Measurements from ENCODE around the gene PTGES2.

Gene PTGES2

DNA sequence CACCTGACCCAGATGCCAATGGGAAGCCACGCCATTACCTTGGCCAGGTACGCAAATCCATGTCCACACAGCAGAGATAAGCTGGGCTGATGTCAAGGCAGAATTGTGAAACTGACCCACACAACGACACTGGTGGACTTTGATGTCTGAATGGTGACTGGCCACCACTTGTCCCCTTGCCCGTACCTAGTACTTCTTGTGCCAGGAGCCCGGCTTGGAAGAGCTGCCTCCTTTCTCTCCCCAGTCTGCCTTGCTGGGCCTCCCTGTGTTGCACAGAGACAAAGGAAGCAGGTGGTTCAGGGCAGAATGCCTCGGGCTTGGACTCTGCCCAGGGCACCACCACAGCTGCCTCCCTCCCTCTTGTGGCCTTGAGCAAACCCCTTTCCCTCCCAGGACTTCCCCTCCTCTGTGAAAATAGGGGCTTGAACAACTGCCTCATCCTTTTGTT lies 23.3 kb downstream of the PTGES2 start:
- Histone ChIP-seq H3K4me3 (ENCODE audit: low read length) (no peak overlapping the region), H3K9ac (ENCODE audit: low read length) (no peak overlapping the region), H3K27me3 (replicated peaks; ENCODE audit: control insufficient read depth, insufficient read depth, low read length) (no peaks in the 10 kb centered on the region), H3K9me3 (ENCODE audit: control insufficient read depth, low read length) (no peaks in the 10 kb centered on the region), H3K36me3 (ENCODE audit: control insufficient read depth, insufficient read depth, low read length, severe bottlenecking) (peaks cover 81% of the 10 kb centered on the region), H3K4me1 (ENCODE audit: control insufficient read depth, insufficient read depth, low read length) (peaks cover 28% of the 10 kb centered on the region)
- DNase-seq (ENCODE audit: low read depth) = peak; percentile 44

DNA sequence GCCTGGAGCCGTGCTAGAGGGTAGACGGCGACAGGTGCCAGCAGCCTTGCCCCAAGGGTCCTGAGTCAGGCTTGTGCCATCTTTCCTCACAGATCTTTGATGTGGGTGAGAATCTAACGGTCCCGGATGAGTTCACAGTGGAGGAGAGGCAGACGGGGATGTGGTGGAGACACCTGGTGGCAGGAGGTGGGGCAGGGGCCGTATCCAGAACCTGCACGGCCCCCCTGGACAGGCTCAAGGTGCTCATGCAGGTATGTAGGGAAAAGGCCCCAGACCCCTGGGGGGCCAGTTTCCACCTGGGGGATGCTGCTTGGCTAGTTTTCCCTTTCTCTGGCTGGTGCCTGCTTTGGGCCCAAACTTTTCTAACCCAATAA lies 24.0 kb downstream of the PTGES2 start:
- Histone ChIP-seq H3K9ac (ENCODE audit: low read length) (no peak overlapping the region), H3K9me3 (ENCODE audit: control insufficient read depth, low read length) (no peaks in the 10 kb centered on the region), H3K4me1 (ENCODE audit: control insufficient read depth, insufficient read depth, low read length) (peaks cover 31% of the 10 kb centered on the region), H3K4me3 (ENCODE audit: low read length) (no peak overlapping the region), H3K36me3 (ENCODE audit: control insufficient read depth, insufficient read depth, low read length, severe bottlenecking) (peaks cover 75% of the 10 kb centered on the region), H3K27me3 (replicated peaks; ENCODE audit: control insufficient read depth, insufficient read depth, low read length) (no peaks in the 10 kb centered on the region)
- DNase-seq (ENCODE audit: low read depth) = no peak

DNA sequence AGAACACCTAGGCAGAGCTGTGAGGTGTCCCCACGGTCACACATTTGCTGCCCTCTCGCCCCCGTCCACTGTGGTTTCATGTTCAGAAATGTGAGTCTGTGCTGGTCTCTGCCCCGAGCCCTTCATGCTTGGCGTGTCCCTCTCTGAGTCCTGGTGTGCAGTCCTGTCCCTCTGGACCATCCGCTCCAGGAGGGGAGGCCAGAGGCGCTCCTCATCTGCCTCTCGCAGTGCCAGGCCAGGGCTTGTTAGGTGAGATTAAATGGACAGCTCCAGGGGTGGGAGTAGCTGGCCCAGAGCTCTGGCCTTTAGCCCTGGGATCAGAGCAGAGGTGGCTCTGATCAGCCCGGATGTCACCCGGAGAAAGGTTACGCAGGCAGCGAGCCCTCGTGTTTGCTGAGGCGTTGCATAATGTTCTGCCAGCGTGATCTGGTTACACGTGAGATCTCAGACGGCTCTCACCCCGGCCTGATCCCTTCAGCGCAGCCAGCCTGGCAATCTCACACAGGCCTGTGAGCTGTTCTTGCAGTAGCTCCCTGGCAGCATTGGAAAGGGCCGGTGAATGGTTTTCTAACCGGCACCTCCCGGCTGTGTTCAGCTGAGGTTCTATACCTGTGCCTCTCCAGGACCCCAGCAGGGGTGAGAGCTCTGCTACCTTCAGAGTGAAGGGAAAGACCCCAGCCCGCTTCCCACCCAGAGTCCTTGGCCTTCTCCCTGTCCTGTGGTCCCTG lies 24.5 kb downstream of the PTGES2 start:
- Histone ChIP-seq H3K9ac (ENCODE audit: low read length) (no peak overlapping the region), H3K36me3 (ENCODE audit: control insufficient read depth, insufficient read depth, low read length, severe bottlenecking) (peaks cover 69% of the 10 kb centered on the region)
- DNase-seq (ENCODE audit: low read depth) = no peak

DNA sequence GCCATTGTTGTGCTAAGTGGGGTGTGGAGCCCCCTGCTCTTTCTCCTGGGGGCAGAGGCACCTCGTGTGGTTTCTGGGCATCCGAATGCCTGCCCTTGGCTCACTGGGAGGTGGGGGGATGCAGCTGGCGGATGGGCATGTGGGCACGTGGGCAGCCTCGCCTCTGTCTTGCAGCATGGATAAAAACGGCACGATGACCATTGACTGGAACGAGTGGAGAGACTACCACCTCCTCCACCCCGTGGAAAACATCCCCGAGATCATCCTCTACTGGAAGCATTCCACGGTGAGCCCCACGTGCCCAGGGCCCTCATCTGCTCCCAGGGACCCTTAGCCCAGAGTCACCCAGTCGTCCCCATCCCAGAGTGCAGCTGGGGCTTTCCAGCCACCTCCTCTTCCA lies 25.3 kb downstream of the PTGES2 start:
- peaks cover 41% of the 10 kb centered on the region for H3K4me1 ChIP-seq (ENCODE audit: control insufficient read depth, insufficient read depth, low read length)
- no peak overlapping the region for H3K4me3 ChIP-seq (ENCODE audit: low read length)
- H3K9me3 ChIP-seq (ENCODE audit: control insufficient read depth, low read length) = no peaks in the 10 kb centered on the region
- no peak for DNase-seq (ENCODE audit: low read depth)
- H3K36me3 ChIP-seq (ENCODE audit: control insufficient read depth, insufficient read depth, low read length, severe bottlenecking) = peaks cover 61% of the 10 kb centered on the region
- no peak overlapping the region for H3K9ac ChIP-seq (ENCODE audit: low read length)
- H3K27me3 ChIP-seq (replicated peaks; ENCODE audit: control insufficient read depth, insufficient read depth, low read length) = no peaks in the 10 kb centered on the region

More for the DNA sequence above, 24.5 kb downstream of the PTGES2 start:
- Histone ChIP-seq H3K4me3 (ENCODE audit: low read length) (no peak overlapping the region), H3K9me3 (ENCODE audit: control insufficient read depth, low read length) (no peaks in the 10 kb centered on the region), H3K27me3 (replicated peaks; ENCODE audit: control insufficient read depth, insufficient read depth, low read length) (no peaks in the 10 kb centered on the region), H3K4me1 (ENCODE audit: control insufficient read depth, insufficient read depth, low read length) (peaks cover 32% of the 10 kb centered on the region)

DNA sequence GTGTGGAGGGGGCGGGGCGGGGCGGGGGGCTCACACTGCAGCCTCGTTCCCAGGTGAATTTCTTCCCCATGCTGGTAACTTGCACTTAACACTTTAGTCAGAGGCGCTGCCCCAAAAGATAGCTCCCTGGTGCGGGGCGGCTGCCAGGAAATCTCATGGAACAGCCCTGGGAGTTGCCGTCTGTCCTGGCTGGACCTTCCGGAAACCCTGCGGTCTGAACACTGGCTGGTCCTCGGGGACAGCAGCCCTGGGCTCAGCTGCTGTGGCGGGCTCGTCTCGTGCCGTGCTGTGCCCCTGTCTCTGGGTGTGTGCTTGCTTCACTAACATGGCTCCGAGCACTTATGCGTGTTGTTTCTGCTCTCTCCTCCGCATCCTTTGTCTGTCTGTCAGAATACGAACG lies 25.8 kb downstream of the PTGES2 start:
- Histone ChIP-seq H3K36me3 (ENCODE audit: control insufficient read depth, insufficient read depth, low read length, severe bottlenecking) (peaks cover 56% of the 10 kb centered on the region), H3K27me3 (replicated peaks; ENCODE audit: control insufficient read depth, insufficient read depth, low read length) (no peaks in the 10 kb centered on the region)
- no peak for DNase-seq (ENCODE audit: low read depth)

DNA sequence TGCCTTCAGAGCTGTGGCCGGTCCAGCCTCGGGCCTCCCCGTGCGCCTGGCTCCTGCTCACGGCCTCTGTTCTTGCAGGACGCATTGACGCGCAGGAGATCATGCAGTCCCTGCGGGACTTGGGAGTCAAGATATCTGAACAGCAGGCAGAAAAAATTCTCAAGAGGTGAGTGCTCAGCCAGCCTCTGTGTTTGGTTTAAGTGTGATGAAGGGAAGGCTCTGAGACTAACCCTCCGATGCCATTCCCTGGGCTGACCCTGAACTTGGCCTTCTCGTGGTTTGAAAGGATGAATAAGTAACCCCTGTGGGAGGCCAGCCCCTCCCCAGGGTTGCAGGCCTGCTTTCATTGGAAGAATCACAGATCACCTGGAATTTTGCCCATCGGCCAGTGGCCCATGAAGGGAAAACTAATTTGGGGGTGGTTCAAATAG lies 26.3 kb downstream of the PTGES2 start:
- H3K9ac ChIP-seq (ENCODE audit: low read length) = no peak overlapping the region
- peak overlapping the region; percentile 88 for H3K4me3 ChIP-seq (ENCODE audit: low read length)
- H3K4me1 ChIP-seq (ENCODE audit: control insufficient read depth, insufficient read depth, low read length) = peaks cover 42% of the 10 kb centered on the region
- H3K36me3 ChIP-seq (ENCODE audit: control insufficient read depth, insufficient read depth, low read length, severe bottlenecking) = peaks cover 52% of the 10 kb centered on the region
- H3K9me3 ChIP-seq (ENCODE audit: control insufficient read depth, low read length) = no peaks in the 10 kb centered on the region
- H3K27me3 ChIP-seq (replicated peaks; ENCODE audit: control insufficient read depth, insufficient read depth, low read length) = no peaks in the 10 kb centered on the region
- DNase-seq (ENCODE audit: low read depth) = no peak

More for the DNA sequence above, 25.8 kb downstream of the PTGES2 start:
- no peak overlapping the region for H3K4me3 ChIP-seq (ENCODE audit: low read length)
- peaks cover 42% of the 10 kb centered on the region for H3K4me1 ChIP-seq (ENCODE audit: control insufficient read depth, insufficient read depth, low read length)
- no peaks in the 10 kb centered on the region for H3K9me3 ChIP-seq (ENCODE audit: control insufficient read depth, low read length)
- no peak overlapping the region for H3K9ac ChIP-seq (ENCODE audit: low read length)

DNA sequence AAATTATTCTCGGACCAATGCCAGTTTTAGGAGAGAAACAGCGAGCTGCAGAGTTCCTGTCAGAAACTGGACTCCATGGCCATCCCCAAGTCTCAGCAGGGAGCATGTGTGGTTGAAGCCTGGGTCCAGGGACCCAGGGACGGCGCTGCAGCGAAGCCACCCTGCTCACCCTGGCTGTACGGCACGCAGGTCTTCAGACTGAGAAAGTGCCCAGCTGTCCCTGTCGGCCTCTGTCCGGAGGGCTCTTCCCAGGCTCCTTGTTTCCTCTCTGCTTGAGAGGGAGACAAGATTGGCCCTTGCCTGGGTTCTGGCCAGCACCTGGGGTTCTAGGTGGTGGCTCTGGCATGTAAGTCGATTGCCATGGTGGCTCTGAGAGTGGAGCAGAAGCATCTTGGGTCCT lies 26.9 kb downstream of the PTGES2 start:
- Histone ChIP-seq H3K4me1 (ENCODE audit: control insufficient read depth, insufficient read depth, low read length) (peaks cover 42% of the 10 kb centered on the region), H3K27me3 (replicated peaks; ENCODE audit: control insufficient read depth, insufficient read depth, low read length) (no peaks in the 10 kb centered on the region), H3K36me3 (ENCODE audit: control insufficient read depth, insufficient read depth, low read length, severe bottlenecking) (peaks cover 45% of the 10 kb centered on the region), H3K4me3 (ENCODE audit: low read length) (peak overlapping the region; percentile 88), H3K9me3 (ENCODE audit: control insufficient read depth, low read length) (no peaks in the 10 kb centered on the region), H3K9ac (ENCODE audit: low read length) (peak overlapping the region; percentile 92)
- no peak for DNase-seq (ENCODE audit: low read depth)

DNA sequence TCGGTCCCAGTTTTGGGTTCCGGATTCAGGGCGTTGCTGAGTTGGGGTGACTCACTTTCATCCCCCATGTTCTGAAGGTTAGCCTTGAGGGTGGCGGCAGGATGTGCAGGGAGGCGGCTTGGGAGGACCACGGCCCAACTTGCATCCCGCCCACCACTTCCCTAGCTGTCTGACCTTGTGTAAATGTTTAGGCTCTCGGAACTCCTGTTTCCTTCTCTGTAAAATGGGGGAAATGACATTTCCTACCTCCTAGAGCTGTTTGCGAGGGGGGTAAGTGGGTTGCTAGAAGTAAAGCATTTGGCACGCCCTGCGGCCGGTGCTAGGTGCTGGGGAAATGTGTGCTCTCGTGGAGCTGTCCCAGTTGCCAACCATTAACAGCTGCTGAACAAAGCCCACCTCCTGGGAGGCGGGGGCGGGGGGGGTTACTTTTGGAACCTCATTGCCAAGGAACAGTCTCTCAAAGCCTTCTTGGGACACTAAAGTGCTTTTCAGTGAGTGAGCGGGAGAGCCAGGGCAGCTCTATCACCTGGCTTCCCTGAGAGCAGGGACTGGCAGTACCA lies 27.5 kb downstream of the PTGES2 start:
- peaks cover 41% of the 10 kb centered on the region for H3K36me3 ChIP-seq (ENCODE audit: control insufficient read depth, insufficient read depth, low read length, severe bottlenecking)
- H3K4me1 ChIP-seq (ENCODE audit: control insufficient read depth, insufficient read depth, low read length) = peaks cover 45% of the 10 kb centered on the region
- DNase-seq (ENCODE audit: low read depth) = no peak
- no peaks in the 10 kb centered on the region for H3K27me3 ChIP-seq (replicated peaks; ENCODE audit: control insufficient read depth, insufficient read depth, low read length)
- peak overlapping the region; percentile 92 for H3K9ac ChIP-seq (ENCODE audit: low read length)
- H3K4me3 ChIP-seq (ENCODE audit: low read length) = peak overlapping the region; percentile 88
- H3K9me3 ChIP-seq (ENCODE audit: control insufficient read depth, low read length) = no peaks in the 10 kb centered on the region

DNA sequence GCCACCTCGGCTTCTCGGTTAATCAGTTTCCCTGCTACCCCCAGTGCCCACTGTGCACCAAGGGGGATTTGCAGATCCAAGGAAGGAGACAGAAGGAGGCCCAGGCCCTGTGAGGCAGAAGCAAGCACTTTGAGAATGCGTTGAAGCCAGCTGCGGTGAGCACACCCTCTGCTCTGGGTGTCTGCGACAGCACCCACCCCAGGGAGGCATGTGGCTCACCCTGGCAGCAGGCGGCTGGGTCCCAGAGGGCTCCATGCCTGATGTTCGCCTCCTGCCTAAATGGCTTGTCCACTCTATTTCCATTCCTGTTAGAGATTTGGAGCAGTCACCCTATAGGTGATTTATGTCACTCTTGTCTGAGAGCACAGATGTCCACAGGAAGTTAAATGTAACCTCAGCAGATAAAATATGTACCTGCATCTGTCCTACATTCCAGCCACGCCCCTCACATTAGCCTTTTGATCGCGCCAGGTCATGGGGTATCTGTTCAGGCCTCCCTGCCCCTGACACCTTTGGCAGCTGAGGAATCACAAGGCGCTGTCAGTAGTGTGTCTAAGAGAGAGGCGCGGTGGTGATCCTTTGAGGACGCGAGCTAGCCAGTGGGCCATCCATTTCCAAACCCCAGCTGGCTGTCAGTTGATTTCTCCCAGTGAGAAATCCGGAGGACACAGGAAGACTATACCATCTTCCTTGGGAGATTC lies 28.1 kb downstream of the PTGES2 start:
- DNase-seq (ENCODE audit: low read depth) = peak; percentile 56
- peaks cover 39% of the 10 kb centered on the region for H3K36me3 ChIP-seq (ENCODE audit: control insufficient read depth, insufficient read depth, low read length, severe bottlenecking)
- H3K9me3 ChIP-seq (ENCODE audit: control insufficient read depth, low read length) = no peaks in the 10 kb centered on the region
- peak overlapping the region; percentile 92 for H3K9ac ChIP-seq (ENCODE audit: low read length)
- H3K4me3 ChIP-seq (ENCODE audit: low read length) = peak overlapping the region; percentile 88
- no peaks in the 10 kb centered on the region for H3K27me3 ChIP-seq (replicated peaks; ENCODE audit: control insufficient read depth, insufficient read depth, low read length)
- H3K4me1 ChIP-seq (ENCODE audit: control insufficient read depth, insufficient read depth, low read length) = peaks cover 51% of the 10 kb centered on the region

DNA sequence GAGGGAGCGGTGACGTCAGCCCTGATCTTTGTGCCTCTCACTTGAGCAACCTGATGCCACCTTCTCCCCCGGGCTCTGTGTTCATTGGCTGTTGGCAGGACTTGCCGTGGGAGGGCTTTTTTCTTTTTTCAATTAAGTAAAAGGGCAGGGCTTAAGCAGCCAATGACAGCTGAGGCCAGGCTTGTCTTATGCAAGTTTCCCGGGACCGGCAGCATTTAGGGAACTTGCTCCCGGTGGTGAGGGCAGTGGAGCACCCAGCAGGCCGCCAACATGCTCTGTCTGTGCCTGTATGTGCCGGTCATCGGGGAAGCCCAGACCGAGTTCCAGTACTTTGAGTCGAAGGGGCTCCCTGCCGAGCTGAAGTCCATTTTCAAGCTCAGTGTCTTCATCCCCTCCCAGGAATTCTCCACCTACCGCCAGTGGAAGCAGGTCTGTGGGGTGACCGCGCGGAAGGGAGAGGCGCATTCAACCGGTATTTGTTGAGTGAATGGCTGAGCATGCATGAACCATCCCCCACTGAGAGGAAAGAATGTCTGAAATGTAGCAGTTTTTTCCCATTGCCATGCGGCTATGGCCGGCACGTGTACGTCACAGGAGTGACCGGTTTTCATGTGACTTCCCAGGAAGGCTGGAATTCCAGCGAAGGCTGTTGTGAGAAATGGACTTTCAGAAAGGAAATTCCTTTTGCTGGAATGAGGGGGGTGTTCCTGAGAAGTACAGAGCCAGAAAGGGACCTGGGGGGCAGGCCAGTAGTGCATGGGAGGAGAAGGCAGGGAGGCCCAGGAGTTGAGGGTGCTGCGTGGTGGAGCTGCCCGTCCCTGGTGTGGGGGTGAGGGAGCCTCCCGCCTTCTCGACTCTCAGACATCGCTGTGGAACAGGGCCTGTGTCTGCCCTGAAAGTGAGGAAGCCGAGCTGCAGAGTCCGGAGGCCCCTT lies 29.0 kb downstream of the PTGES2 start:
- H3K9me3 ChIP-seq (ENCODE audit: control insufficient read depth, low read length) = no peaks in the 10 kb centered on the region
- H3K4me1 ChIP-seq (ENCODE audit: control insufficient read depth, insufficient read depth, low read length) = peaks cover 53% of the 10 kb centered on the region
- H3K4me3 ChIP-seq (ENCODE audit: low read length) = peak overlapping the region; percentile 88
- H3K27me3 ChIP-seq (replicated peaks; ENCODE audit: control insufficient read depth, insufficient read depth, low read length) = no peaks in the 10 kb centered on the region
- peak; percentile 96 for DNase-seq (ENCODE audit: low read depth)
- peaks cover 31% of the 10 kb centered on the region for H3K36me3 ChIP-seq (ENCODE audit: control insufficient read depth, insufficient read depth, low read length, severe bottlenecking)
- peak overlapping the region; percentile 92 for H3K9ac ChIP-seq (ENCODE audit: low read length)

Data from adipocyte (in vitro differentiated cells).